HepG2 (cell line): ENCODE measurements around the gene HEXIM1. TPM values are rescaled to one million over a fixed set of nuclear protein-coding genes. Genes with fewer than 3 reads are reported as not detected.

Source experiments
- GPN1 ChIP-seq: sonication (generic); formaldehyde crosslinking; IDR thresholded peaks from 2 replicates; pipeline ENCODE4 v1.5.1; 2020; ENCODE audit warnings: missing genetic modification reagents, borderline replicate concordance
- HNF4A ChIP-seq: sonication (generic); formaldehyde crosslinking; IDR thresholded peaks from 2 replicates; pipeline ENCODE4 v1.4.0; 2020; ENCODE audit warnings: missing genetic modification reagents
- KDM5A ChIP-seq: fragments of 200-600 bp; sonication (generic); IDR thresholded peaks from 2 replicates; pipeline ENCODE4 v1.7.0; 2018; ENCODE audit warnings: antibody characterized with exemption, mild to moderate bottlenecking, low read length, borderline replicate concordance
- NCOR1 ChIP-seq: fragments of 200-600 bp; sonication (generic); IDR thresholded peaks from 2 replicates; pipeline ENCODE4 v1.7.0; 2017; ENCODE audit warnings: antibody characterized with exemption, low read length, borderline replicate concordance
- PPARG ChIP-seq: conservative IDR thresholded peaks from 2 replicates; pipeline ENCODE4 v1.6.1; 2016; ENCODE audit warnings: missing biosample characterization, missing genetic modification reagents
- SKI ChIP-seq: fragments of 450-650 bp; IDR thresholded peaks from one replicate; pipeline ENCODE4 v1.6.1; 2018; ENCODE audit warnings: mild to moderate bottlenecking; ENCODE audit not compliant: partially characterized antibody
- SMYD3 ChIP-seq: sonication (generic); formaldehyde crosslinking; IDR thresholded peaks from 2 replicates; pipeline ENCODE4 v1.8.1; 2023; ENCODE audit warnings: mild to moderate bottlenecking, missing genetic modification reagents
- SP2 ChIP-seq: sonication (generic); formaldehyde crosslinking; IDR thresholded peaks from 2 replicates; pipeline ENCODE4 v1.5.1; 2020; ENCODE audit warnings: mild to moderate bottlenecking, missing genetic modification reagents
- ZEB1 ChIP-seq: IDR thresholded peaks from 2 replicates; pipeline ENCODE4 v1.6.1; 2012; ENCODE audit warnings: mild to moderate bottlenecking, low read depth, inconsistent platforms; ENCODE audit not compliant: insufficient replicate concordance
- ZNF12 ChIP-seq: sonication (generic); formaldehyde crosslinking; IDR thresholded peaks from 2 replicates; pipeline ENCODE4 v1.5.0; 2020; ENCODE audit warnings: missing genetic modification reagents
- ZNF350 ChIP-seq: sonication (generic); formaldehyde crosslinking; IDR thresholded peaks from 2 replicates; pipeline ENCODE4 v1.4.0; 2020; ENCODE audit warnings: mild to moderate bottlenecking, low read depth, missing genetic modification reagents, borderline replicate concordance
- ZNF564 ChIP-seq: sonication (generic); formaldehyde crosslinking; IDR thresholded peaks from 2 replicates; pipeline ENCODE4 v1.8.1; 2023; ENCODE audit warnings: mild to moderate bottlenecking, missing genetic modification reagents
- ZNF616 ChIP-seq: sonication (generic); formaldehyde crosslinking; IDR thresholded peaks from 2 replicates; pipeline ENCODE4 v1.5.0; 2020; ENCODE audit warnings: low read depth, mild to moderate bottlenecking, missing genetic modification reagents
- ZNF713 ChIP-seq: sonication (generic); formaldehyde crosslinking; IDR thresholded peaks from 2 replicates; pipeline ENCODE4 v1.4.0; 2020; ENCODE audit warnings: mild to moderate bottlenecking, missing genetic modification reagents
- ZNF775 ChIP-seq: sonication (generic); formaldehyde crosslinking; IDR thresholded peaks from 2 replicates; pipeline ENCODE4 v1.4.0; 2020; ENCODE audit warnings: missing genetic modification reagents, mild to moderate bottlenecking, moderate library complexity, borderline replicate concordance
- ZNF777 ChIP-seq: sonication (generic); formaldehyde crosslinking; IDR thresholded peaks from 2 replicates; pipeline ENCODE4 v1.4.0; 2020; ENCODE audit warnings: missing genetic modification reagents
- polyA plus RNA-seq, 8 experiments: library from polyadenylated mRNA; depleted of rRNA in 3 of 8; stranded (reverse) in 7 of 8; unstranded in 1 of 8; fragments of >200 nt; fragmentation: Illumina TruSeq in 4 of 8; extraction: Trizol in 4 of 8; gene quantifications; 2 replicates each; pipeline versions ENCODE4 v1.2.1 to v1.2.3, GENCODE V29; 2011 to 2016; ENCODE audit warnings: low read depth in 4 of 8, missing spikeins in 1 of 8, mixed read lengths in 1 of 8; ENCODE audit not compliant: insufficient read depth in 1 of 8
- total RNA-seq, 5 experiments: library from RNA; depleted of rRNA; stranded (reverse); fragments of >200 nt; fragmentation: Illumina TruSeq; extraction: Trizol; gene quantifications; 2 replicates each; pipeline ENCODE4 v1.2.3, GENCODE V29; 2016; ENCODE audit warnings: low read depth in 1 of 5
- TF ChIP-seq, protein P1 (sequence below): sonication (generic); formaldehyde crosslinking; IDR thresholded peaks from 2 replicates; pipeline ENCODE4 v1.5.0; 2020; ENCODE audit warnings: missing genetic modification reagents, mild to moderate bottlenecking, borderline replicate concordance
- TF ChIP-seq, protein P2 (sequence below): sonication (generic); formaldehyde crosslinking; IDR thresholded peaks from 2 replicates; pipeline ENCODE4 v1.5.1; 2020; ENCODE audit warnings: mild to moderate bottlenecking, missing genetic modification reagents, borderline replicate concordance
- TF ChIP-seq, protein P3 (sequence below): IDR thresholded peaks from 2 replicates; pipeline ENCODE4 v1.6.1; 2016; ENCODE audit warnings: mild to moderate bottlenecking
- TF ChIP-seq, protein P4 (sequence below): sonication (generic); IDR thresholded peaks from 2 replicates; pipeline ENCODE4 v1.6.1; 2016; ENCODE audit warnings: low read depth, borderline replicate concordance
- TF ChIP-seq, protein P5 (sequence below): sonication (generic); formaldehyde crosslinking; IDR thresholded peaks from 2 replicates; pipeline ENCODE4 v1.8.1; 2023; ENCODE audit warnings: mild to moderate bottlenecking, missing genetic modification reagents

HEXIM1 gene
- total and polyA plus RNA-seq, 2 of the 13 experiments (the other 11 are each of a cell fraction or from before 2014, with no cell fraction given), result 10.5 to 16.6 TPM

DNA sequence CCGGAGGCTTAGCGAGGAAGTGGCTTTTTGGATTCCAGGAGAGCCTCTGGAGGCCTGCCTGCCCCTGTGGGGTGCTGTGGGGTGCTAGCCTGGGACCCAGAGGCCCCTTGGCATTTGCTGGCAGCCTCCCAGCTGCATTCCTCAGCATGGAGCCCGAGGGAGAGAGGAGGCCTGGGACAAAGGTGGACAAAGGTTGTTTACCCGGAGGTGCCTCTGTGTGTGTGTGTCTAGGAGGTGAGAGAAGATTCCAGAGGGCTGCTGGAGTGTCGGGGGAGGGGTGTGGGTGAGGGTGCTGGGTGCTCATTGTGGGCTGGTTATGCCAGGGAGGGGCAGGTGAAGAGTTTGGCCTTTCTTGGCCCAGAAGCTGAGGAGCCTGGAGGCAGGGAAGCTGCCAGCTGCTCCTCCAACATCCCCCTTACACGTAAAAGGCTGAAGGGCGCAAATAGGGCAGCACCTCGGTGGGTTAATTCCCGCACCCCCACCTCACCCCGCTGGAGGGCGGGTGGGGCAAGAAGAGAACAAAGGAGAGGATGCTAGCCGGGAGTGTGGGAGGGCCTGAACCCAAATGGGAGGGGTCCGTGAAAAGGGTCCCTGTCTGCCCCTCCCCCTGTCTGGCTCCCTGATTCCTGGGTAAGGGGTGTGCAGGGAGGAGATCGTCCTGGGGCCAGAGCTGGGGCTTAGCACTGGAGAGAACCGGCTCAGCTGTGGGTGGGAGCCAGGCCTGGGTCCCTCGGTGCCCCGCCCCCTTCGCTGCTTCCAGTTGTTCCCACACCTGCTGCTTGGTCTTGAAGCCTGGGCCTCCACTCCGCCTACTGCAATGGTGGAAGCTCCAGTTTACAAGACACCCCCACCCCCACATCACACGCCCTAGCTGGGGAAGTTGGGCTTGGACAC lies 23.3 kb downstream of the HEXIM1 start (continued):
- TF ChIP-seq ZNF777 (CRISPR knock-in tag) (peak; percentile 18; the same call in 1 of the 2 replicates), ZNF713 (CRISPR knock-in tag) (no peak), ZNF564 (CRISPR knock-in tag) (peak; percentile 84; the same call in 1 of the 2 replicates), KDM5A (peak; percentile 47; the same call in 1 of the 2 replicates), GPN1 (CRISPR knock-in tag) (no peak), ZEB1 (peak; percentile 71), ZNF775 (CRISPR knock-in tag) (no peak), ZNF12 (CRISPR knock-in tag) (no peak), HNF4A (peak; percentile 79), PPARG (CRISPR knock-in tag) (peak; percentile 82), SP2 (CRISPR knock-in tag) (0 out of 2 replicates have a peak, but pooled peaks have one; percentile 49), SKI (peak; percentile 51), ZNF616 (0 out of 2 replicates have a peak, but pooled peaks have one; percentile 27), ZNF350 (CRISPR knock-in tag) (peak; percentile 81), SMYD3 (peak; percentile 10; the same call in 1 of the 2 replicates), NCOR1 (peak; percentile 84)
- TF ChIP-seq, protein P1, sequence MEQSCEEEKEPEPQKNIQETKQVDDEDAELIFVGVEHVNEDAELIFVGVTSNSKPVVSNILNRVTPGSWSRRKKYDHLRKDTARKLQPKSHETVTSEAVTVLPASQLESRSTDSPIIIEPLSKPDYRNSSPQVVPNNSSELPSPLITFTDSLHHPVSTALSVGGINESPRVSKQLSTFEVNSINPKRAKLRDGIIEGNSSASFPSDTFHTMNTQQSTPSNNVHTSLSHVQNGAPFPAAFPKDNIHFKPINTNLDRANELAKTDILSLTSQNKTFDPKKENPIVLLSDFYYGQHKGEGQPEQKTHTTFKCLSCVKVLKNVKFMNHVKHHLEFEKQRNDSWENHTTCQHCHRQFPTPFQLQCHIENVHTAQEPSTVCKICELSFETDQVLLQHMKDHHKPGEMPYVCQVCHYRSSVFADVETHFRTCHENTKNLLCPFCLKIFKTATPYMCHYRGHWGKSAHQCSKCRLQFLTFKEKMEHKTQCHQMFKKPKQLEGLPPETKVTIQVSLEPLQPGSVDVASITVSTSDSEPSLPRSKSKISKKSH (CRISPR knock-in tag), result peak; percentile 50; the same call in 1 of the 2 replicates
- TF ChIP-seq, protein P2, sequence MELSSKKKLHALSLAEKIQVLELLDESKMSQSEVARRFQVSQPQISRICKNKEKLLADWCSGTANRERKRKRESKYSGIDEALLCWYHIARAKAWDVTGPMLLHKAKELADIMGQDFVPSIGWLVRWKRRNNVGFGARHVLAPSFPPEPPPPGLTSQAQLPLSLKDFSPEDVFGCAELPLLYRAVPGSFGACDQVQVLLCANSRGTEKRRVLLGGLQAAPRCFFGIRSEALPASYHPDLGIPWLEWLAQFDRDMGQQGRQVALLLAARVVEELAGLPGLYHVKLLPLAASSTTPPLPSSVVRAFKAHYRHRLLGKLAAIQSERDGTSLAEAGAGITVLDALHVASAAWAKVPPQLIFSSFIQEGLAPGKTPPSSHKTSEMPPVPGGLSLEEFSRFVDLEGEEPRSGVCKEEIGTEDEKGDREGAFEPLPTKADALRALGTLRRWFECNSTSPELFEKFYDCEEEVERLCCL (CRISPR knock-in tag), result no peak
- TF ChIP-seq, protein P3, sequence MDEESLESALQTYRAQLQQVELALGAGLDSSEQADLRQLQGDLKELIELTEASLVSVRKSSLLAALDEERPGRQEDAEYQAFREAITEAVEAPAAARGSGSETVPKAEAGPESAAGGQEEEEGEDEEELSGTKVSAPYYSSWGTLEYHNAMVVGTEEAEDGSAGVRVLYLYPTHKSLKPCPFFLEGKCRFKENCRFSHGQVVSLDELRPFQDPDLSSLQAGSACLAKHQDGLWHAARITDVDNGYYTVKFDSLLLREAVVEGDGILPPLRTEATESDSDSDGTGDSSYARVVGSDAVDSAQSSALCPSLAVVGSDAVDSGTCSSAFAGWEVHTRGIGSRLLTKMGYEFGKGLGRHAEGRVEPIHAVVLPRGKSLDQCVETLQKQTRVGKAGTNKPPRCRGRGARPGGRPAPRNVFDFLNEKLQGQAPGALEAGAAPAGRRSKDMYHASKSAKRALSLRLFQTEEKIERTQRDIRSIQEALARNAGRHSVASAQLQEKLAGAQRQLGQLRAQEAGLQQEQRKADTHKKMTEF (CRISPR knock-in tag), result peak; percentile 69
- TF ChIP-seq, protein P4, sequence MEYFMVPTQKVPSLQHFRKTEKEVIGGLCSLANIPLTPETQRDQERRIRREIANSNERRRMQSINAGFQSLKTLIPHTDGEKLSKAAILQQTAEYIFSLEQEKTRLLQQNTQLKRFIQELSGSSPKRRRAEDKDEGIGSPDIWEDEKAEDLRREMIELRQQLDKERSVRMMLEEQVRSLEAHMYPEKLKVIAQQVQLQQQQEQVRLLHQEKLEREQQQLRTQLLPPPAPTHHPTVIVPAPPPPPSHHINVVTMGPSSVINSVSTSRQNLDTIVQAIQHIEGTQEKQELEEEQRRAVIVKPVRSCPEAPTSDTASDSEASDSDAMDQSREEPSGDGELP, result peak; percentile 80; the same call in 1 of the 2 replicates
- TF ChIP-seq, protein P5, sequence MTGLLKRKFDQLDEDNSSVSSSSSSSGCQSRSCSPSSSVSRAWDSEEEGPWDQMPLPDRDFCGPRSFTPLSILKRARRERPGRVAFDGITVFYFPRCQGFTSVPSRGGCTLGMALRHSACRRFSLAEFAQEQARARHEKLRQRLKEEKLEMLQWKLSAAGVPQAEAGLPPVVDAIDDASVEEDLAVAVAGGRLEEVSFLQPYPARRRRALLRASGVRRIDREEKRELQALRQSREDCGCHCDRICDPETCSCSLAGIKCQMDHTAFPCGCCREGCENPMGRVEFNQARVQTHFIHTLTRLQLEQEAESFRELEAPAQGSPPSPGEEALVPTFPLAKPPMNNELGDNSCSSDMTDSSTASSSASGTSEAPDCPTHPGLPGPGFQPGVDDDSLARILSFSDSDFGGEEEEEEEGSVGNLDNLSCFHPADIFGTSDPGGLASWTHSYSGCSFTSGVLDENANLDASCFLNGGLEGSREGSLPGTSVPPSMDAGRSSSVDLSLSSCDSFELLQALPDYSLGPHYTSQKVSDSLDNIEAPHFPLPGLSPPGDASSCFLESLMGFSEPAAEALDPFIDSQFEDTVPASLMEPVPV, result peak; percentile 60; the same call in 1 of the 2 replicates
